ENCODE results near the gene LHX2.
A peak's percentile ranks its signal among the peaks of the same experiment; 100 is the strongest.

Gene LHX2

DNA sequence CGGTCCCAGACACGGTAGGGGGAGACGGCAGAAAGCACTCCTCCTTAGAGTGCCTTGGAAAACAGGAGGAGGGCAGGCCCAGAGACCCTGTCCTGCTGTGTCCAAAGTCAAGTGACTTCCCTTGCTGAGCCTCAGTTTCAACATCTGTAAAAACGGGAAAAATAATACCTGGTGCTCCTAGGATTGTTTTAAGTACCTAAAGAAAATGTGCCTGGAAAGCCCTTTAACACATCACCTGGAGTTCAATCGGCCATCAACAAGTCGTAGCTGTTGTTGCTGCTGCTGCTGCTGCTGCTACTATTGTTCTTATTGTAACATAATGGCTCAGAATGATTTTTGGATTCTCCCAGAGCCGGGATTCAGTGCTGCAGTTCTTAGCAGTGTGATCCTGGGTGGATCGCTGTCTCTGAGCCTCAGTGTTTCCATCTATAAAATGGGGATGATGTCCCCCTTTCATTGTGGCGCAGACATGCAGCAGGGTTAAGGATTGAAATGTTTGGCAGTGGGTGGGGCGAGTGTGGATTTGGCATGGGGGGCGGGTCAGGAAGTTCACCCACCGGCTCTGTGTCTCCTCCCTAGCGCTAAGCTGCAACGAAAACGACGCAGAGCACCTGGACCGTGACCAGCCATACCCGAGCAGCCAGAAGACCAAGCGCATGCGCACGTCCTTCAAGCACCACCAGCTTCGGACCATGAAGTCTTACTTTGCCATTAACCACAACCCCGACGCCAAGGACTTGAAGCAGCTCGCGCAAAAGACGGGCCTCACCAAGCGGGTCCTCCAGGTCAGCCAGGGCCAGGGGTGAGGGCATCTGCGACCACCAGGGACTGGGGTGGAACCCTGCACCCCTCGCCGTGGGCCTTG, 9.2 kb downstream of the LHX2 start:
- Mint-ChIP-seq H3K27ac (peak overlapping the region; percentile 47), H3K9me3 (peaks cover 0 to 4% of the 10 kb centered on the region in 2 donors), H3K4me1 (peaks cover 33 to 47% of the 10 kb centered on the region in 2 donors), H3K36me3 (peaks cover 4 to 8% of the 10 kb centered on the region in 2 donors), H3K27me3 (peaks cover 72 to 83% of the 10 kb centered on the region in 2 donors), H3K4me3 (no peak overlapping the region)
- peak in 1 of 2 donors; percentile 51 for ATAC-seq (replicated peaks)
- no peak for DNase-seq

DNA sequence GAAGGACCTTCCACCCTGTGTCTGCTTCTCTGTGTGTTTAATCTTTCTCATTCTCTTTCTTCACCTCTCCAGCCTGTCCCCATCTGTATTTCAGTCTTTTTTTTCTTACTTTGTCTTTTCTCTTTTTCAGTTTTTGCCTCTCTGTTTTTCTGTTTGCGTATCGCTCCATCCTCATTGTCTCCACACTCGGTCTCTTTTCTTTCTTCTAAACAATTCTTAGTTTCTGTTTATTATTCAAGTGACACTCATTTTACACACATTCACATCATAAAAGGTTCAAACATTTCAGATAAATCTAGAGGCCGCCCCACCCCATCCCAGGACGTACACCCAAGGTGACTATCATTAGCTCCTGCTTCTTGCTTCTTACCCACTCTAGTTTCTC, 9.8 kb downstream of the LHX2 start:
- Mint-ChIP-seq H3K4me1 (peaks cover 31 to 43% of the 10 kb centered on the region in 2 donors), H3K36me3 (peaks cover 4 to 8% of the 10 kb centered on the region in 2 donors), H3K9me3 (peaks cover 0 to 4% of the 10 kb centered on the region in 2 donors), H3K27ac (no peak overlapping the region), H3K27me3 (peaks cover 74 to 85% of the 10 kb centered on the region in 2 donors), H3K4me3 (peak overlapping the region in 1 of 2 donors; percentile 5)
- no peak for ATAC-seq (replicated peaks)
- DNase-seq: no peak

DNA sequence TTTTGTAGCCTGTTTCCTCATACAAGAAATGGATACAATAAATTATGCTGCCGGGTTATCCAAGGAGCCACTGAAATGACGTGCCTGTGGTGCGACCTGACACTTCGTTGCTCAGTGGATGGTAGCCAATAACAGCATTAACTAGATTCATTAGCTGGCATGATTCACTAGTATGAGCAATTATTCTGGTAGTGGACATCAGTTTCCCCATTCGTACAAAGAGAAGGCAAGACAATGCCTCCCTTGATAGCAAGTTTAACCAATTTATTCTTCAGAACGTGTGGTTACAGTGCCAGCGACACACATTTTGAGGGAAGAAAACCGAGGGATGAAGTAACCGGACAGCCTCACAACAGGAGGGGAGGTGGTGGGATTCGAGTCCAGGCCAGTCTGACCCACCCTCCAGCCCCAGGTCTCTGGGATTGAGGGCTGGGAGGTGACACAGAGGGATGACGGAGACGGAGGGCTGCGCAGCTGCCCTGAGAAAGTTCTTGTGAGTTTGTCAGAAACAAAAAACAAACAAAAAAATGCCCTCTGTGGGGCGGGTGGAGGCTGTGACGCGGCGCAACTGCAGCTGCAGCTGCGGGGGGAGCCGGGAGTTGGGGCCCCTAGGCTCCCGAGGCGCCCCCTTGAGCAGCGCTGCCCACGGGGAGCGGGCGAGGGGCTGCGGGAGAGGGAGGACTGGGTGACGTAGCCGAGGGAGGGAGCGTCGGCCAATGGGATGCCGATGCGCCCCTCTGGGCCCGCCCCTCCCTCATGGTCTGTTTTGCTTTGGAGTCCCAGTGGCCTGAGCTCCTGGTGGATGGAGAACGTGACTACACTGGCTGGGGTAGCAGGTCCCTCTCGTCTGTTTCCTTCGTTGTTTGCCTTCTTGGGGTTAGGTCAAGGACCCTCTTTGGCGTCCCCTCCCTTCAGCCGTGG, 10.9 kb downstream of the LHX2 start:
- H3K36me3 Mint-ChIP-seq: peaks cover 3 to 4% of the 10 kb centered on the region in 2 donors
- ATAC-seq (replicated peaks) (no peak), DNase-seq (no peak)
- peaks cover 21 to 32% of the 10 kb centered on the region in 2 donors for H3K4me1 Mint-ChIP-seq
- H3K27me3 Mint-ChIP-seq: peaks cover 63 to 79% of the 10 kb centered on the region in 2 donors
- H3K27ac Mint-ChIP-seq: peak overlapping the region; percentile 79
- H3K9me3 Mint-ChIP-seq: peaks cover 0 to 4% of the 10 kb centered on the region in 2 donors
- no peak overlapping the region for H3K4me3 Mint-ChIP-seq

DNA sequence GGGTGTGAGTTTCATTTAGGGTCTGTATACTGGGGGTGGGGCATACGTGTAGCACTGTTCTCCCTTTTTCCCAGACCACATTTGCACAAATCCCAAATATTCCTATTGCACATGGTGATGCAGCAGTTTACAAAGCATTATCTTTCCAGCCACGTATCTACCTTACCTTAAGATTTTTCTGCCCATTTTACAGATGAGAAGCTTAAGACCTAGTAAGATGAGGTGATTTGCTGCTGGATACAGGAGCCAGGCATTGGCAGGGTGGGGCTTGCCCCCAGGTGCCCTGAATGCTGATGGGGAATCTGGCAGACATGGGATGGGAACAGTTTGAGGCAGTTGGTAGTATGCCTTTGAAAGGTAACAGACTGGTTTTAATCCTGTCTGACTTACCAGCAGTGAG, 12.5 kb downstream of the LHX2 start:
- Mint-ChIP-seq H3K4me1 (peaks cover 17 to 22% of the 10 kb centered on the region in 2 donors), H3K4me3 (no peak overlapping the region), H3K27me3 (peaks cover 67 to 80% of the 10 kb centered on the region in 2 donors), H3K27ac (no peak overlapping the region), H3K36me3 (no peaks in the 10 kb centered on the region), H3K9me3 (peaks cover 0 to 4% of the 10 kb centered on the region in 2 donors)
- ATAC-seq (replicated peaks): no peak
- DNase-seq: no peak

DNA sequence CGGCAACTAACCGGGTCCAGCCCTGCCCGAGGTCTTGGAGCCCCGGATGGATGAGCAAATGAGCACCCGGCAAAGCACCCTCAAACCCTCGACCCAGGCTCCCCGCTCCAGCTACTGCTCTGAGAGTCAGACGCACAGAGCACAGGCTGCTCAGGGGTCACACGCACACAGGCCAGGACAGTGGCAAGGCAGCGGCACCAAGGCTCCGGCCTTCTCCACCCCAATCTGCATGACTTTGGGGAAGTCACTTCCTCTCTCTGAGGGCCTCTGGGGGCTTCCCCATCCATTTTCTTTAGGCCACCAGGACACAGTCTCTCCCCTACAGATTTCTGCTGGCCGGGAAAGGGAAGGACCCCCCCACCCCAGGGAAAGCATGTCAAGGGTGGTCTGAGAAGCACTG, 18.0 kb downstream of the LHX2 start:
- DNase-seq (no peak), ATAC-seq (replicated peaks) (no peak)
- Mint-ChIP-seq H3K27ac (no peak overlapping the region), H3K27me3 (peaks cover 52 to 73% of the 10 kb centered on the region in 2 donors), H3K4me1 (peaks cover 6 to 7% of the 10 kb centered on the region in 2 donors), H3K4me3 (no peak overlapping the region), H3K36me3 (no peaks in the 10 kb centered on the region), H3K9me3 (no peaks in the 10 kb centered on the region)

DNA sequence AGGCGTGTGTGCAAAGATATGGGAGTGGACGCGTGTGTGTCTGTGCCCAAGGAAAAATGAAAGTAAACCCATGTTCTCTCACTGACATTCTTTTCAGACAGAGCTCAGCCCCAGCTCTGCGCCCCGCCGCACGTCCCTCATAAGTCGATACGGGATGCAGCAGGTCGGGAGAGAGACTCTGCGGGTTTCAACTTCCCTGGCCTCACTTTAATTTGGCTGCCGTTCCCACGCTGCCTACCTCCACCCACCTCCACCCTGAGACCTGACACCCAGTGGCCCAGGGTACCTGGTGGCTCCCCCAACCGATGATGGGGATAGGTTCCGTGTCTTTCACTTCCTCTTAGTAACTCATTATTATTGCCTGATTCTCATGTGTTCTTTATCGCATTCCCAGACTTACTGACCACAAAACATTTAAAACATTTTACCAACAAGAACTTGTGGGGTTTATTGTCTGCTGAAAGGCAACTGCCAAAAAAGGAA, 19.4 kb downstream of the LHX2 start:
- ATAC-seq (replicated peaks) (peak in 1 of 2 donors; percentile 55), DNase-seq (no peak)
- H3K4me3 Mint-ChIP-seq: peak overlapping the region in 1 of 2 donors; percentile 18
- peaks cover 6 to 7% of the 10 kb centered on the region in 2 donors for H3K4me1 Mint-ChIP-seq
- no peak overlapping the region for H3K27ac Mint-ChIP-seq
- H3K27me3 Mint-ChIP-seq: peaks cover 54 to 74% of the 10 kb centered on the region in 2 donors
- no peaks in the 10 kb centered on the region for H3K36me3 Mint-ChIP-seq
- H3K9me3 Mint-ChIP-seq: no peaks in the 10 kb centered on the region

DNA sequence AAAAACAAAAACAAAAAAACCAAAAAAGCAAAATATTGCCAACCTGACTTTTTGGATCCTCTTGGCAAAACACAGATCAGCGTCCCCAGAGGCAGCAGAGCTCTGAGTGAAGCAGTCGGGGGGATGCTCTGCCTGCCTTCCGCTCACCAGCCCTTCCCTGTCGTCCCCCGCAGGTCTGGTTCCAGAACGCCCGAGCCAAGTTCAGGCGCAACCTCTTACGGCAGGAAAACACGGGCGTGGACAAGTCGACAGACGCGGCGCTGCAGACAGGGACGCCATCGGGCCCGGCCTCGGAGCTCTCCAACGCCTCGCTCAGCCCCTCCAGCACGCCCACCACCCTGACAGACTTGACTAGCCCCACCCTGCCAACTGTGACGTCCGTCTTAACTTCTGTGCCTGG, 20.7 kb downstream of the LHX2 start:
- peaks cover 60 to 75% of the 10 kb centered on the region in 2 donors for H3K27me3 Mint-ChIP-seq
- H3K4me1 Mint-ChIP-seq: peaks cover 6 to 7% of the 10 kb centered on the region in 2 donors
- H3K4me3 Mint-ChIP-seq: no peak overlapping the region
- no peaks in the 10 kb centered on the region for H3K36me3 Mint-ChIP-seq
- no peak overlapping the region for H3K27ac Mint-ChIP-seq
- no peak for ATAC-seq (replicated peaks)
- no peaks in the 10 kb centered on the region for H3K9me3 Mint-ChIP-seq
- DNase-seq: no peak

DNA sequence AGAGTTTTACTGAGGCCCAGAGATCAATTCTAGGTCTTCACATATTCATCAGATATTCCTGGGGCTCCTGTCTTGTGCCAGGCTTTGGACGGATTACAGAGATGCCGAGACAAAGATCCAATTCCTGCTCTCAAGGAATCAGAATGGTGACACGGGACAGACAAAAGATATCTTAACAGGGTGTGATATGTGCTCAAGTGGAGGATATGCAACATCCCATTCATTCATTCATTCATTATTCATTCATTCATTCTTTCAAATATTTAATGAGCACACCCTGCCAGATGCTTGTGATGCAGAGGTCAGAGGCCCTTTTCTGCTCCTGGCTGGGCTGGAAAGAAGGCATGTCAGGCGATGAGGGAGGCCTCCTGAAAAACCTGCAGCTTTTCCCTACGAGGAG, 21.8 kb downstream of the LHX2 start:
- Mint-ChIP-seq H3K4me3 (no peak overlapping the region), H3K36me3 (no peaks in the 10 kb centered on the region), H3K27me3 (peaks cover 62 to 78% of the 10 kb centered on the region in 2 donors), H3K4me1 (peaks cover 6 to 7% of the 10 kb centered on the region in 2 donors), H3K27ac (no peak overlapping the region), H3K9me3 (no peaks in the 10 kb centered on the region)
- DNase-seq (no peak), ATAC-seq (replicated peaks) (no peak)

DNA sequence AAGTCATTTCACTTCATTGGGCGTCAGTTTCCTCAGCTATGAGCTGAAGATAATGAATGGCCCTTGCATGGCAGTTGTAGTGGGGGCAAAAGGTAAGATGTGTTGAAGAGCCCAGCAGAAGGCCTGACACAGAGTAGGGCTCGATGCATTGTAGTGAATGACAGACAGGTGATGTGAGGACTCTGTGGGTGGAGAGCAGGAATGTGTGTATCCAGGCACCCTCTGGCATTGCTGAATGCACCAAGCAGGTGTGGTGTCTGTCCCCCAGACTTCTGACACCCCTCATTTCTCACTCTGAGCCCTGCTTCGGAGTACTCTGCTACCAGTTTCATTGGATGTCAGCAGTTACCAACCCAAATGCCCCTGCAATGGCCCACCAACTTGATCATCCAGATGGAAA, 22.4 kb downstream of the LHX2 start:
- Mint-ChIP-seq H3K36me3 (no peaks in the 10 kb centered on the region), H3K9me3 (peaks cover 0 to under 1% of the 10 kb centered on the region in 2 donors), H3K27ac (no peak overlapping the region), H3K4me3 (no peak overlapping the region), H3K27me3 (peaks cover 61 to 76% of the 10 kb centered on the region in 2 donors), H3K4me1 (peaks cover 6 to 7% of the 10 kb centered on the region in 2 donors)
- no peak for DNase-seq
- no peak for ATAC-seq (replicated peaks)

DNA sequence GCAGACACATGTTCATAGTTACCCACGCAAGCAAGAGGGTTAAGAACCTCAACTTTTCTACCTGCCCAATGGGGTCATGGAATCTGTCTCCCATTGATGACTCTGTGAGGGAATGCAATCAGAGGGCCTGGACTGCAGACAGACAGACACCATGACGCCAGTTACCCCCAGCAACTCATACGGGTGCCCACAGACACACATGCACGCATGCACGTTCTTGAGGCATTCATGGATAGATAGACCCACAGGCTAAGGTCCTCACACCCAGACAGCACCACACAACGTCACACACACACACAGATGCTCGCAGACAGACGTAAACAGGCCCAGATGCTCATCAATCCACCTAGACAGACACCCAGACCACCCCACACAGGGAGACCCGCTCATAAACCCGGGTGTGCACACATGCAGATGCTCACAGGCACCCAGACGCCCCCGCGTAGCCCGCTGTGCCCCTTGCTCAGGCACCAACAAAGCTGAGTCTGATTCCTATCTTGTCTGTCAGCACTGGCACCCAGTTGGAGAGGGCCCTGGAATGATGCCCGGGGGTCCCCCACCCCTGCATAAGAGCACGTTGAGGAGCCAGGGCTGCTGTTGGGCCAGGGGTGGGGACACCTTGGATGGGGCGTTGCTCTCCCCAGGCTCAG, 23.6 kb downstream of the LHX2 start:
- H3K4me1 Mint-ChIP-seq: peaks cover 7 to 8% of the 10 kb centered on the region in 2 donors
- H3K36me3 Mint-ChIP-seq: no peaks in the 10 kb centered on the region
- H3K27me3 Mint-ChIP-seq: peaks cover 68 to 79% of the 10 kb centered on the region in 2 donors
- ATAC-seq (replicated peaks) (no peak), DNase-seq (no peak)
- H3K9me3 Mint-ChIP-seq: peaks cover 0 to 7% of the 10 kb centered on the region in 2 donors
- no peak overlapping the region for H3K27ac Mint-ChIP-seq
- H3K4me3 Mint-ChIP-seq: no peak overlapping the region

DNA sequence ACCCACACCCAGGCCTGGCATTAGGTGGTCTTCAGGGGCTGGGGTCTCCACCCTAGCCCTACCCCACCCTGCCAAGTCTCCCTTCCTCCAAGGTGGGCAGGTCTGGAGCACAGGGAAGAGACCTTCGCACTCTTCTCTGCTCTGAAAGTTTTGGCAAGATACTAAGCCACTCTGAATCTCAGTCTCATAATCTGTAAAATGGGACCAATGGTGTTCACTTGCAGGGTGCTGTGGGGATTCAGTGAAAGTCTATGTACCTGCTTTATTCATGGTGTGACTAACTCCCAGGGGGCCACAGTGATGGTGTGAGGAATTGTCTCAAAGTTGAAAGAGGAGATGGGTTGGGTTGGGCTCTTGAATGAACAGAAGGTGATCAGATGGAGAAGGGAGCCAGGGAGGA, 25.0 kb downstream of the LHX2 start:
- ATAC-seq (replicated peaks): no peak
- Mint-ChIP-seq H3K27ac (no peak overlapping the region), H3K9me3 (peaks cover 0 to 7% of the 10 kb centered on the region in 2 donors), H3K36me3 (no peaks in the 10 kb centered on the region), H3K27me3 (peaks cover 64 to 81% of the 10 kb centered on the region in 2 donors), H3K4me1 (peaks cover 11 to 12% of the 10 kb centered on the region in 2 donors), H3K4me3 (no peak overlapping the region)
- no peak for DNase-seq

DNA sequence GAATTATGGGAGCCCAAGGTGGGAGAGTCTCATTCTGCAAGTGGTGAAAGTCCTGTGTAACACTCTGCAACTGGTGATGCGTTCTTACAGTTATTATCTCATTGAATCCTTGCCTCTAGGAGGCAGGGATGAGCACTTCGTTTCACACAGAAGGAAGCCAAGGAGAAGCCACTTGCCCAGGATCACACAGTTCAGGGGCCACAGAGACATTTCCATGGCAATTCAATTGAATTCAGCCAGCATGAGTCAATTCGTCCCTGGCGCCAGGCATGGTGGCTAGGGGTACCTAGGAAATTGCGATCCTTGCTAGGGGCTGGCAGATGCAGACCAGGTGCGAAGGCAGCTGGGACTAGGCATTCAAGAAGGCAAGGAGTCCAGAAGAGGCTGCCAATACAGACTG, 26.2 kb downstream of the LHX2 start:
- Mint-ChIP-seq H3K27ac (no peak overlapping the region), H3K4me3 (no peak overlapping the region), H3K9me3 (peaks cover 0 to 7% of the 10 kb centered on the region in 2 donors), H3K4me1 (peaks cover 18 to 19% of the 10 kb centered on the region in 2 donors), H3K27me3 (peaks cover 59 to 82% of the 10 kb centered on the region in 2 donors), H3K36me3 (no peaks in the 10 kb centered on the region)
- DNase-seq (no peak), ATAC-seq (replicated peaks) (no peak)

DNA sequence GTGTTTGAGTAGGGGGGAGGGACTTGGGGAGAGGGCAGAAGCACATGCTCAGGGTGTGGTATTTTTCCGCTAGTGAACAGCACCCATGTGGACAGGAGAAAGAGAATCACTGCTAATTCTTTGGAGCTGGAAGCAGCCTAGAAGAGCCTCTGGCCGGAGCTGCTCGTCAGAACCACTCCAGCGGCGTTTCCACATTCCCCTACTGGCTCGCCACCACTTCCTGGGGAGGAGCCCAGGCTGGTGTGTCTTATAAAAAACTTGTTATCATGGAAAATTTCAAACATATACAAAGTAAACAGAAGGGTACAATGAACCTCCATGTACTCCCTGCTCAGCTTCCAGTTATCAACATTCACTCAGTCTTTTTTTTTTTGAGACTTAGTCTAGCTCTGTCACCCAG, 26.7 kb downstream of the LHX2 start:
- H3K27me3 Mint-ChIP-seq: peaks cover 55 to 80% of the 10 kb centered on the region in 2 donors
- ATAC-seq (replicated peaks): no peak

More for the DNA sequence above, 26.7 kb downstream of the LHX2 start:
- DNase-seq: no peak
- H3K36me3 Mint-ChIP-seq: no peaks in the 10 kb centered on the region
- H3K9me3 Mint-ChIP-seq: peaks cover 0 to 7% of the 10 kb centered on the region in 2 donors
- peaks cover 18 to 19% of the 10 kb centered on the region in 2 donors for H3K4me1 Mint-ChIP-seq
- H3K4me3 Mint-ChIP-seq: no peak overlapping the region
- H3K27ac Mint-ChIP-seq: no peak overlapping the region
